Mesothelial cell of epicardium (in vitro differentiated cells): Measurements from ENCODE around the gene FAM3B. TPM values are rescaled to one million over a fixed set of nuclear protein-coding genes. Genes with fewer than 3 reads are reported as not detected.

Experiments used
- DNase-seq, 2 experiments: peaks; one replicate each; pipeline ENCODE4 v3.0.0; 2021; ENCODE audit warnings: low spot score in 2 of 2; ENCODE audit not compliant: unreplicated experiment in 2 of 2
- H3K27ac Mint-ChIP-seq: 2 replicates; pipeline ENCODE4 v1.8.0; 2021; ENCODE audit warnings: mixed read lengths
- H3K27me3 Mint-ChIP-seq: 2 replicates; pipeline ENCODE4 v1.8.0; 2021; ENCODE audit warnings: low read depth, mixed read lengths
- H3K36me3 Mint-ChIP-seq: 2 replicates; pipeline ENCODE4 v1.8.0; 2021; ENCODE audit warnings: mixed read lengths
- H3K4me1 Mint-ChIP-seq: 2 replicates; pipeline ENCODE4 v1.8.0; 2021; ENCODE audit warnings: mixed read lengths
- H3K4me3 Mint-ChIP-seq: 2 replicates; pipeline ENCODE4 v1.8.0; 2021; ENCODE audit warnings: mild to moderate bottlenecking, moderate library complexity, mixed read lengths
- H3K9me3 Mint-ChIP-seq: 2 replicates; pipeline ENCODE4 v1.8.0; 2021; ENCODE audit warnings: mixed read lengths
- total RNA-seq: library from RNA; stranded (reverse); gene quantifications from 3 replicates; pipeline ENCODE4 v1.2.1, GENCODE V29; 2021
- TF ChIP-seq, protein P1 (sequence below): fragments of 200-600 bp; sonication (generic); IDR thresholded peaks from one replicate; pipeline ENCODE4 v1.5.0; 2021; ENCODE audit warnings: antibody characterized with exemption; ENCODE audit not compliant: unreplicated experiment

FAM3B gene
- total RNA-seq, 1 donor from 2014 or later: 1.4 TPM

DNA sequence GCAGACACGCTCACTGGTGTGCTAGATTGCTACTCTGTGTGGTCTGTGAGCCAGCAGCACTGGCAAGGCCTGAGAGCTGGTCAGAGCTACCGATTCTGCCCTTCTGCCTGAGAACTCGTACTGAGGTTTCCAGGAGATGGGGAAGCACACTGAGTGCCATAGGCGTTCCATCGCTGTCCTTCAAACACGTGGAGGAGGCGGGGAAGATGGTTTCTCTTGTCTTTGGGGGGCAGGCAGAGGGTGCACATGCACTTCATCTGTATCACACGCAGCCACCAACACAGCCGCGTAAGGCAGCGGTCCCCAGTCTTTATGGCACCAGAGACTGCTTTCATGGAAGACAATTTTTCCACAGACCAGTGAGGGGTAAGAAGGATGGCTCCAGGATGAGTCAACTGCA lies 85.6 kb downstream of the FAM3B start:
- Mint-ChIP-seq H3K36me3 (no peaks in the 10 kb centered on the region), H3K27me3 (peaks cover 24% of the 10 kb centered on the region), H3K27ac (no peak overlapping the region), H3K9me3 (no peaks in the 10 kb centered on the region), H3K4me3 (no peak overlapping the region), H3K4me1 (no peaks in the 10 kb centered on the region)
- TF ChIP-seq, protein P1, sequence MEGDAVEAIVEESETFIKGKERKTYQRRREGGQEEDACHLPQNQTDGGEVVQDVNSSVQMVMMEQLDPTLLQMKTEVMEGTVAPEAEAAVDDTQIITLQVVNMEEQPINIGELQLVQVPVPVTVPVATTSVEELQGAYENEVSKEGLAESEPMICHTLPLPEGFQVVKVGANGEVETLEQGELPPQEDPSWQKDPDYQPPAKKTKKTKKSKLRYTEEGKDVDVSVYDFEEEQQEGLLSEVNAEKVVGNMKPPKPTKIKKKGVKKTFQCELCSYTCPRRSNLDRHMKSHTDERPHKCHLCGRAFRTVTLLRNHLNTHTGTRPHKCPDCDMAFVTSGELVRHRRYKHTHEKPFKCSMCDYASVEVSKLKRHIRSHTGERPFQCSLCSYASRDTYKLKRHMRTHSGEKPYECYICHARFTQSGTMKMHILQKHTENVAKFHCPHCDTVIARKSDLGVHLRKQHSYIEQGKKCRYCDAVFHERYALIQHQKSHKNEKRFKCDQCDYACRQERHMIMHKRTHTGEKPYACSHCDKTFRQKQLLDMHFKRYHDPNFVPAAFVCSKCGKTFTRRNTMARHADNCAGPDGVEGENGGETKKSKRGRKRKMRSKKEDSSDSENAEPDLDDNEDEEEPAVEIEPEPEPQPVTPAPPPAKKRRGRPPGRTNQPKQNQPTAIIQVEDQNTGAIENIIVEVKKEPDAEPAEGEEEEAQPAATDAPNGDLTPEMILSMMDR: no peak
- DNase-seq: no peak

DNA sequence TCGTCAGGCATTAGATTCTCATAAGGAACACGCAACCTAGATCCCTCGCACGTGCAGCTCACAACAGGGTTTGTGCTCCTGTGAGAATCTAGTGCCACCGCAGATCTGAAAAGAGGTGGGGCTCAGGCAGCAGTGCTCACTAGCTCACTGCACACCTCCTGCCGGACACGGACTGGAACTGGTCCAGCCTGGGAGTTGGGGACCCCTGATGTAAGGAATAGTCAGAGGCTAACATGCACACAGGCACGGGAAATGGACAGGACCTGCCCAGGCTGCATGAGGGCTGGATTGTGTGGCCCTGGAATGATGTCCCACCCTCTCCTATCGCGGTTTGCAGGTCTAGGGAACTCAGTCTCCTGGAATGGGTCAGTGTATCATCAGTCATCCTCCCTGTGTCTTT lies 86.2 kb downstream of the FAM3B start:
- Mint-ChIP-seq H3K4me3 (no peak overlapping the region), H3K27me3 (peaks cover 24% of the 10 kb centered on the region), H3K27ac (no peak overlapping the region), H3K4me1 (no peaks in the 10 kb centered on the region), H3K36me3 (no peaks in the 10 kb centered on the region), H3K9me3 (no peaks in the 10 kb centered on the region)
- no peak for DNase-seq
- TF ChIP-seq, protein P1: no peak

DNA sequence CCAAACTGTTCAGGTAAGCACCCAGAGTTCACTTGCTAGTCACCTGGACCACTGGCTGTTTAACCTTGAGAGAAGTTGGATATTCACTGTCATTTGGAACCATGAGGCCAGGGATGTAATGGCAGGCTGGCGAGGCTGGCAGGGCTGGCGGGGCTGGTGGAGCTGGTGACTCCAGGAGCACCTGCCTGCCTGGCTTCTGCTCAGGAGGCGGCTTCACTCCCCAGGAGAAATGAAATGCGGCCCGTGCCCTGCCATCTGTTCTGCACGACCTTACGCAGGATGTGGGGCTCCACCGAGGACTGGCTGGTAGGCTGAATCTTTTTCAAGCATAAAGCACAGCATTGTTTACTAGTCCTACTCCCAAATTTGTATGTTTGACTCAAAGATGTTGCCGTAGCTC lies 86.7 kb downstream of the FAM3B start:
- Mint-ChIP-seq H3K9me3 (no peaks in the 10 kb centered on the region), H3K27ac (no peak overlapping the region), H3K4me1 (no peaks in the 10 kb centered on the region), H3K27me3 (peaks cover 26% of the 10 kb centered on the region), H3K36me3 (no peaks in the 10 kb centered on the region), H3K4me3 (no peak overlapping the region)
- TF ChIP-seq, protein P1: no peak
- DNase-seq: no peak

DNA sequence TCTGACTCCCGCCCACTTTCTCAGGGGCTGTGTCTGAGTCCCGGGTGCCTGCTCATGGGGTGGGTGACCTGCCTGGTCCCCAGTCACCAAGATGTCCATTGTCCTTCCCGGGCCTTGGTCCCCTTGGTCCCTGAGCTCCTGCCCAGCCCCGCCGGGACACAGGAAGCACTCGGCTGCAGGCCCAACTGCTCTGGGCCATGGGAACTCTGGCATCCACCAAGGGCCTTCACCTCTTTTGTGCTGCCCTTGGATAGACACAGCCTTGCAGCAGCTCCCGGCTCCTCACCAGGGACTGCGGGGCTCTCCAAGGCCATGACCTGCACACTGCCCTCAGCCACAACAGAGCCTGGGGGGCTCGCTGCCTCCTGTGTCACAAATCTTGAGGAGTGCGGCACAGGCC lies 87.4 kb downstream of the FAM3B start:
- no peaks in the 10 kb centered on the region for H3K36me3 Mint-ChIP-seq
- H3K9me3 Mint-ChIP-seq: no peaks in the 10 kb centered on the region
- no peak for DNase-seq
- no peaks in the 10 kb centered on the region for H3K4me1 Mint-ChIP-seq
- H3K27ac Mint-ChIP-seq: no peak overlapping the region
- peaks cover 30% of the 10 kb centered on the region for H3K27me3 Mint-ChIP-seq
- no peak overlapping the region for H3K4me3 Mint-ChIP-seq
- TF ChIP-seq, protein P1: no peak

DNA sequence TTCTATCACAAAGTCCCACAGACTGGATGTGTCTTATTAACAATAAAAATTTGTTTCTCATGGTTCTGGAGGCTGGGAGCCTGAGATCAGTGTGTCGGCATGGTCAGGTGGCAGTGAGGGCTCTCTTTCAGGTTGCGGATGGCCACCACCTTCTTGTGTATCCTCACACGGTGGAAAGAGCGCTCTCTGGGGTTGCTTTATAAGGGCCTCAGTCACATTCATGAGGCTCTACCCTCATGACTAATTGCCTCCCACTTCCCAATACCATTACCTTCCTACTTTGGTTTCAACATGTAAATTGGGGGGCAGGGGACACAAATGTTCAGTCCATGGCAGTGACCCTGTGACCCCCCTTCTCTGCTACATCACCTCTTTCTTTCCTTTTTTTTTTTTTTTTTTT lies 88.7 kb downstream of the FAM3B start:
- Mint-ChIP-seq H3K27me3 (peaks cover 25% of the 10 kb centered on the region), H3K27ac (no peak overlapping the region), H3K4me1 (no peaks in the 10 kb centered on the region), H3K36me3 (no peaks in the 10 kb centered on the region), H3K4me3 (no peak overlapping the region), H3K9me3 (no peaks in the 10 kb centered on the region)
- DNase-seq: no peak
- TF ChIP-seq, protein P1: no peak

DNA sequence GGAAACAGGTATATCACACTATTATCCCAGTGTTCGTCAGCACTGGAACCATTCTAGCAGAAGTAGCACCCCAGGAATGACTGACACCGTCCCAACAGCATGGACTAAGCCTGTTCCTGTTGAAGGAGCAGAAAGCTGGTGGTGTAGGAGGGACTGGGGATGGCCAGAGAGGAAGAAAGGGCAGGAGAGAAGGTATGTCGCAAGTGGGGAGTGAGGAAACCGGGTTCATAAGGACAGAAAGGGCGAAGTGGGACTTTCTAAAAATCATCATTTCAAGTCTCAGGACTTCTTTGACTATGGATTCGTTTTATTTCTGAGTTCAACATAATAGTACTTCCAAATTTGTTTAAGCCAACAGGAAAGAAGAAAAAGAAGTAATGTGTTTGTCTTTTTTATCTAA lies 89.7 kb downstream of the FAM3B start:
- TF ChIP-seq, protein P1: no peak
- Mint-ChIP-seq H3K4me1 (peaks cover 10% of the 10 kb centered on the region), H3K9me3 (no peaks in the 10 kb centered on the region), H3K4me3 (no peak overlapping the region), H3K27me3 (peaks cover 17% of the 10 kb centered on the region), H3K36me3 (no peaks in the 10 kb centered on the region), H3K27ac (no peak overlapping the region)
- DNase-seq: no peak
